Smooth muscle cell (in vitro differentiated cells): Measurements from ENCODE around the gene GPX8. TPM values are rescaled to one million over a fixed set of nuclear protein-coding genes. Genes with fewer than 3 reads are reported as not detected.

Experiments used
- DNase-seq: peaks from one replicate; lab custom pipeline; 2025; ENCODE audit not compliant: unreplicated experiment; lab: John Stamatoyannopoulos, UW
- H2AFZ ChIP-seq: fragments of 200-600 bp; sonication (generic); 2 replicates; pipeline ENCODE4 v1.6.0; 2016; ENCODE audit warnings: antibody characterized with exemption, low read depth, mild to moderate bottlenecking
- H3F3A ChIP-seq: fragments of 200-600 bp; sonication (generic); 2 replicates; pipeline ENCODE4 v1.6.0; 2017; ENCODE audit warnings: antibody characterized with exemption, low read depth
- H3K27ac ChIP-seq: fragments of 200-600 bp; sonication (generic); 2 replicates; pipeline ENCODE4 v1.5.1; 2016; ENCODE audit warnings: low read depth, mild to moderate bottlenecking
- H3K27me3 ChIP-seq: fragments of 200-600 bp; sonication (generic); 2 replicates; pipeline ENCODE4 v1.6.1; 2016; ENCODE audit warnings: low read depth, mild to moderate bottlenecking
- H3K36me3 ChIP-seq: fragments of 200-600 bp; sonication (generic); 2 replicates; pipeline ENCODE4 v1.5.1; 2016; ENCODE audit warnings: low read depth
- H3K4me1 ChIP-seq: fragments of 200-600 bp; sonication (generic); 2 replicates; pipeline ENCODE4 v1.5.1; 2016; ENCODE audit warnings: low read depth
- H3K4me2 ChIP-seq: fragments of 200-600 bp; sonication (generic); 2 replicates; pipeline ENCODE4 v1.6.0; 2016; ENCODE audit warnings: mild to moderate bottlenecking
- H3K4me3 ChIP-seq: fragments of 200-600 bp; sonication (generic); 2 replicates; pipeline ENCODE4 v1.5.1; 2016; ENCODE audit warnings: mild to moderate bottlenecking
- H3K79me2 ChIP-seq: fragments of 200-600 bp; sonication (generic); 2 replicates; pipeline ENCODE4 v1.6.0; 2016; ENCODE audit warnings: low read depth, mild to moderate bottlenecking
- H3K9ac ChIP-seq: fragments of 200-600 bp; sonication (generic); 2 replicates; pipeline ENCODE4 v1.6.0; 2016; ENCODE audit warnings: low read depth
- H3K9me3 ChIP-seq: fragments of 200-600 bp; sonication (generic); replicated peaks from 2 replicates; pipeline ENCODE4 v1.5.1; 2016; ENCODE audit warnings: low read depth
- H4K20me1 ChIP-seq: fragments of 200-600 bp; sonication (generic); 2 replicates; pipeline ENCODE4 v1.6.0; 2016; ENCODE audit warnings: low read depth
- WGBS: methylation state at CpG from one replicate; pipeline ENCODE4 v1.1.7; 2016; ENCODE audit warnings: low lambda C conversion rate; 5-methylcytosine and 5-hydroxymethylcytosine counted together
- polyA plus RNA-seq: library from polyadenylated mRNA; unstranded; fragments of >200 nt; fragmentation: Nextera tagmentation; extraction: Ambion mirVana; gene quantifications from 2 replicates; pipeline ENCODE4 v1.2.1, GENCODE V29; 2016
- total RNA-seq: library from RNA; depleted of rRNA; stranded (reverse); fragments of >200 nt; gene quantifications from 2 replicates; pipeline ENCODE4 v1.2.3, GENCODE V29; 2014
- TF ChIP-seq, protein P1 (sequence below): fragments of 200-600 bp; sonication (generic); IDR thresholded peaks from 2 replicates; pipeline ENCODE4 v1.5.1; 2017; ENCODE audit warnings: borderline replicate concordance, mild to moderate bottlenecking, antibody characterized with exemption; ENCODE audit not compliant: insufficient read depth, poor library complexity, severe bottlenecking

The GPX8 gene
- total and polyA plus RNA-seq, 2 experiments from 2014 or later: 230 to 306 TPM

- Histone ChIP-seq H2AFZ (no peak overlapping the region), H3K36me3 (no peaks in the 10 kb centered on the region), H3K27me3 (peaks cover 29% of the 10 kb centered on the region), H3K4me1 (no peaks in the 10 kb centered on the region), H3K9ac (no peak overlapping the region), H4K20me1 (no peaks in the 10 kb centered on the region), H3K4me2 (no peak overlapping the region), H3K9me3 (no peaks in the 10 kb centered on the region), H3K79me2 (no peaks in the 10 kb centered on the region), H3K4me3 (no peak overlapping the region), H3F3A (no peaks in the 10 kb centered on the region), H3K27ac (no peak overlapping the region)
- WGBS: 78% methylated on average over 9 of the region's 9 CpGs
- DNase-seq: no peak
- TF ChIP-seq, protein P1, sequence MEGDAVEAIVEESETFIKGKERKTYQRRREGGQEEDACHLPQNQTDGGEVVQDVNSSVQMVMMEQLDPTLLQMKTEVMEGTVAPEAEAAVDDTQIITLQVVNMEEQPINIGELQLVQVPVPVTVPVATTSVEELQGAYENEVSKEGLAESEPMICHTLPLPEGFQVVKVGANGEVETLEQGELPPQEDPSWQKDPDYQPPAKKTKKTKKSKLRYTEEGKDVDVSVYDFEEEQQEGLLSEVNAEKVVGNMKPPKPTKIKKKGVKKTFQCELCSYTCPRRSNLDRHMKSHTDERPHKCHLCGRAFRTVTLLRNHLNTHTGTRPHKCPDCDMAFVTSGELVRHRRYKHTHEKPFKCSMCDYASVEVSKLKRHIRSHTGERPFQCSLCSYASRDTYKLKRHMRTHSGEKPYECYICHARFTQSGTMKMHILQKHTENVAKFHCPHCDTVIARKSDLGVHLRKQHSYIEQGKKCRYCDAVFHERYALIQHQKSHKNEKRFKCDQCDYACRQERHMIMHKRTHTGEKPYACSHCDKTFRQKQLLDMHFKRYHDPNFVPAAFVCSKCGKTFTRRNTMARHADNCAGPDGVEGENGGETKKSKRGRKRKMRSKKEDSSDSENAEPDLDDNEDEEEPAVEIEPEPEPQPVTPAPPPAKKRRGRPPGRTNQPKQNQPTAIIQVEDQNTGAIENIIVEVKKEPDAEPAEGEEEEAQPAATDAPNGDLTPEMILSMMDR: no peak
Observed at GRCh38 chr5:55140908-55141665, 18.9 kb upstream of the GPX8 start.

DNA sequence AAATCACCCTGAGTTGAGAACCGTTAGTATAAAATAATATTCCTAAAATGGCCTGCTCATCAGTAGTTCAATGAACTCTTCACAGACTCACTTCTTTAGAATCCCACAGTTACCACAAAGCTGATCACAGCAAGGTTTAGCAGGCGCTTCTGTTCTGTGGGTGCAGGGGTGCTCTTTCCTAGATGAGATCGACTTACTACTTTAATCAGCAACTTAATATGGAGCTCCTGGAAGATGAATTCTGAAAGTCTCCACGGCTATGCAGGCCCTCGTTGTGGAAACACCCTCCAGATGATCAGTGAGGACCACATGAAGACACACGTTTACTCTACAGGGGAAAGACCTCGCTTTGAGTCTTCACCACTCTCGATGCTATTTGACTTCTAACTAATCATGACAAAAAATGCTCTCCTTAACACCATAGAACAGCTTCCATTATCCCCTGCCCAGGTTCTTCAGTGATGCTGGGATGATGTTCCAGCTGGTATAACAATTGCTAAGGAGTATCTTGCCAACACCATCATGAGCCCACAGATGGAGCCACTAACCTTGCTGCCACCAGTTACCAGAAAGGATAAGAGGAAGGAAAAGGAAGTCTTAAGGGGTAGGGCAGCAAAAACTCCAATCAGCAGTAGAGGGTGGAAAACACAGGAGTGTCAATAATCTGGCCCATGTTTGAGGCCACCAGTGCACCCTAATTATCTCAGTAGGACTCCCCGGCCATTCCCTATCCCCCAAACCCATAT, 17.9 kb upstream of the GPX8 start:
- no peak overlapping the region for H3K4me3 ChIP-seq
- 95% methylated on average over 9 of the region's 9 CpGs for WGBS
- no peaks in the 10 kb centered on the region for H4K20me1 ChIP-seq
- TF ChIP-seq, protein P1: no peak
- no peak for DNase-seq
- H3K4me1 ChIP-seq: no peaks in the 10 kb centered on the region
- no peak overlapping the region for H3K27ac ChIP-seq
- peaks cover 29% of the 10 kb centered on the region for H3K27me3 ChIP-seq
- H3K9me3 ChIP-seq: no peaks in the 10 kb centered on the region
- no peaks in the 10 kb centered on the region for H3K36me3 ChIP-seq
- H2AFZ ChIP-seq: no peak overlapping the region
- H3K79me2 ChIP-seq: no peaks in the 10 kb centered on the region
- no peak overlapping the region for H3K4me2 ChIP-seq
- H3K9ac ChIP-seq: no peak overlapping the region
- H3F3A ChIP-seq: no peaks in the 10 kb centered on the region

DNA sequence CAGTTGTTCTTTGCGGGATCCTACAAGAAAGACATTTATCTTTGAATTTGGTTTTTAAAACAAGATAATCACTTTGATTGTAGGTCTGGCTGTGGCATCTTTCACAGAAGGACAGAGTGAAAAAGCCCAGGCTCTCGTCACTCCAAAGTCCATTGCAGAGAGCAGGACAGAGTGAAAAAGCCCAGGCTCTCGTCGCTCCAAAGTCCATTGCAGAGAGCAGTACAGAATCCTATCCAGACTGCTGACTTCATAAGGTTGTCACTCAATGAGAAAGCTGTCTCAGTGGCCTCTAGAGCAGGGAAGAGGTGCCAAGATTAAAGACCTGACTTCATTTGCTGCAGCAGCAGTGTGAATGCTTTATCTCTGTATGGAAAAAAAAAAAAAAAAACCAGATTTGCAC, 16.3 kb upstream of the GPX8 start:
- no peak for DNase-seq
- no peak overlapping the region for H3K27ac ChIP-seq
- H3K9ac ChIP-seq: no peak overlapping the region
- no peaks in the 10 kb centered on the region for H3K36me3 ChIP-seq
- H3K79me2 ChIP-seq: no peaks in the 10 kb centered on the region
- peaks cover 29% of the 10 kb centered on the region for H3K27me3 ChIP-seq
- H3K4me2 ChIP-seq: no peak overlapping the region
- WGBS: 57% methylated on average over 4 of the region's 4 CpGs
- no peaks in the 10 kb centered on the region for H3K9me3 ChIP-seq
- H3K4me1 ChIP-seq: no peaks in the 10 kb centered on the region
- H3F3A ChIP-seq: no peaks in the 10 kb centered on the region
- H2AFZ ChIP-seq: no peak overlapping the region
- TF ChIP-seq, protein P1: no peak
- no peaks in the 10 kb centered on the region for H4K20me1 ChIP-seq
- no peak overlapping the region for H3K4me3 ChIP-seq
